Measurements from ENCODE around the gene CEMIP2.

CEMIP2 gene

DNA sequence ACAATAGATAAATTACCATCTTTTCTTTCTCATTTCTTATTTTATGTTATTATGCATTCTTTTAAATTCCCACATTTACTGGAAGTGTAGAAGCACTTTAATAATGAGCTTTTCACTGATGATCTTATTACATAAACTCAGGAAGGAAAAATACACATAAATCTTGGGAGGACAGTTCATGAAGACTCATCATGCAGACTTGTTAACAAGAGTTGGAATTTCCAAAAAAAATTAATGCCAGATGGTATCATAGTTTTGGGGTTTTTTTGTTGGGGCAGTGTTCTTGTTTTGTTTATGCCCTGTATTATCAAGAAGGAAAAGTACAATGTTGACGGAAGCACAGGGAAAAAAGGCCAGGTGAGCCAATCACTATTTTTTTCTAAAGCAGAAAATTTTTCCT, 35.1 kb downstream of the CEMIP2 start:
- Histone ChIP-seq H3K9me2 (replicated peaks; ENCODE audit: insufficient read depth, low read length) (no peaks in the 10 kb centered on the region), H3K27ac (ENCODE audit: low read depth, low read length) (no peak overlapping the region), H4K20me1 (ENCODE audit: low read depth, low read length) (no peaks in the 10 kb centered on the region), H3K79me2 (ENCODE audit: insufficient read depth, low read length) (no peaks in the 10 kb centered on the region), H3K9ac (ENCODE audit: low read length) (no peak overlapping the region), H3K36me3 (ENCODE audit: low read length) (no peaks in the 10 kb centered on the region), H3K4me2 (ENCODE audit: low read depth, low read length, poor library complexity, severe bottlenecking) (no peak overlapping the region), H2AFZ (ENCODE audit: low read depth, low read length, severe bottlenecking) (no peak overlapping the region), H3K9me3 (ENCODE audit: insufficient read depth, low read length) (no peaks in the 10 kb centered on the region), H3K4me3 (ENCODE audit: insufficient read depth, low read length, poor library complexity, severe bottlenecking) (no peak overlapping the region), H3F3A (ENCODE audit: insufficient read depth) (no peaks in the 10 kb centered on the region), H3K27me3 (ENCODE audit: low read length) (no peaks in the 10 kb centered on the region)
- TF ChIP-seq, protein P1, sequence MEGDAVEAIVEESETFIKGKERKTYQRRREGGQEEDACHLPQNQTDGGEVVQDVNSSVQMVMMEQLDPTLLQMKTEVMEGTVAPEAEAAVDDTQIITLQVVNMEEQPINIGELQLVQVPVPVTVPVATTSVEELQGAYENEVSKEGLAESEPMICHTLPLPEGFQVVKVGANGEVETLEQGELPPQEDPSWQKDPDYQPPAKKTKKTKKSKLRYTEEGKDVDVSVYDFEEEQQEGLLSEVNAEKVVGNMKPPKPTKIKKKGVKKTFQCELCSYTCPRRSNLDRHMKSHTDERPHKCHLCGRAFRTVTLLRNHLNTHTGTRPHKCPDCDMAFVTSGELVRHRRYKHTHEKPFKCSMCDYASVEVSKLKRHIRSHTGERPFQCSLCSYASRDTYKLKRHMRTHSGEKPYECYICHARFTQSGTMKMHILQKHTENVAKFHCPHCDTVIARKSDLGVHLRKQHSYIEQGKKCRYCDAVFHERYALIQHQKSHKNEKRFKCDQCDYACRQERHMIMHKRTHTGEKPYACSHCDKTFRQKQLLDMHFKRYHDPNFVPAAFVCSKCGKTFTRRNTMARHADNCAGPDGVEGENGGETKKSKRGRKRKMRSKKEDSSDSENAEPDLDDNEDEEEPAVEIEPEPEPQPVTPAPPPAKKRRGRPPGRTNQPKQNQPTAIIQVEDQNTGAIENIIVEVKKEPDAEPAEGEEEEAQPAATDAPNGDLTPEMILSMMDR (IDR thresholded peaks at IDR 0.05; ENCODE audit: insufficient read depth, low read length, poor library complexity, severe bottlenecking): no peak

DNA sequence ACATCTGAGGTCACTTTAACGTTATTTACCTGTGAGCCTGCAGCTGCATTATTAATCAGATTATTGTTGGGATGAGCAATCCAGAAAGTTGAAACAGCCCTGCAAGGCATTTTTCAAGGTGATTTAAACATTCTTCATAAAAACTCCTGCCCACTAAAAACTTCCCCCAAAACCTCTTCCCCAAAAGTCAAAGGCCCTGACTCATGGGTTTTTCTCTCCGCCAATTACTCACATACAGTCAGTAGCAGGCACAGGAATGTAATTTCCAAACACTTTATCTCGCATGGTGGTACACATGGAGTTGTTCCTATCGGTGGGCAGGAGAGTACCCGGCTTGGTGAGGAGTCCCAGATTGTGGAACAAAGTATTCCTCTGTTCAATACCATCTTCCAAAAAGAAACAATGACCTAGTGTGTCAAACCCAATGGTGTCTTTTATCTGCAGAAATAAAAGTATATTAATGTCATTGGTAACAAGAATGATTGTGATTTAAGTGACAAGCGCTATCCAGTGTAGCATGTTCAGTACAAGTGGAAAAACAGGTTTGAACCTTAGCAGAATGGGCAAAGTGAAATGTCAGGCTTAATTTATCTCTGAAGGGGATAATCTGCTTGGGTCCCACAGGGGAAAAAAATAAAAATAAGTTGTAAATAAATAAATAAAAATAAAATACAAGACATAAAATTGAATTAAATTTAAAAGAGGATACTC, 38.3 kb downstream of the CEMIP2 start:
- no peaks in the 10 kb centered on the region for H3K27me3 ChIP-seq (ENCODE audit: low read length)
- H3K9me2 ChIP-seq (replicated peaks; ENCODE audit: insufficient read depth, low read length): no peaks in the 10 kb centered on the region
- no peak overlapping the region for H3K9ac ChIP-seq (ENCODE audit: low read length)
- no peaks in the 10 kb centered on the region for H3F3A ChIP-seq (ENCODE audit: insufficient read depth)
- no peak overlapping the region for H3K4me2 ChIP-seq (ENCODE audit: low read depth, low read length, poor library complexity, severe bottlenecking)
- H3K9me3 ChIP-seq (ENCODE audit: insufficient read depth, low read length): no peaks in the 10 kb centered on the region
- no peaks in the 10 kb centered on the region for H3K36me3 ChIP-seq (ENCODE audit: low read length)
- H4K20me1 ChIP-seq (ENCODE audit: low read depth, low read length): no peaks in the 10 kb centered on the region
- no peak overlapping the region for H3K27ac ChIP-seq (ENCODE audit: low read depth, low read length)
- no peak overlapping the region for H2AFZ ChIP-seq (ENCODE audit: low read depth, low read length, severe bottlenecking)
- no peaks in the 10 kb centered on the region for H3K79me2 ChIP-seq (ENCODE audit: insufficient read depth, low read length)
- TF ChIP-seq EZH2phosphoT487 (conservative IDR thresholded peaks at IDR 0.05; ENCODE audit: low read length): no peak
- TF ChIP-seq, protein P1 (IDR thresholded peaks at IDR 0.05; ENCODE audit: insufficient read depth, low read length, poor library complexity, severe bottlenecking): no peak
- no peak overlapping the region for H3K4me3 ChIP-seq (ENCODE audit: insufficient read depth, low read length, poor library complexity, severe bottlenecking)

DNA sequence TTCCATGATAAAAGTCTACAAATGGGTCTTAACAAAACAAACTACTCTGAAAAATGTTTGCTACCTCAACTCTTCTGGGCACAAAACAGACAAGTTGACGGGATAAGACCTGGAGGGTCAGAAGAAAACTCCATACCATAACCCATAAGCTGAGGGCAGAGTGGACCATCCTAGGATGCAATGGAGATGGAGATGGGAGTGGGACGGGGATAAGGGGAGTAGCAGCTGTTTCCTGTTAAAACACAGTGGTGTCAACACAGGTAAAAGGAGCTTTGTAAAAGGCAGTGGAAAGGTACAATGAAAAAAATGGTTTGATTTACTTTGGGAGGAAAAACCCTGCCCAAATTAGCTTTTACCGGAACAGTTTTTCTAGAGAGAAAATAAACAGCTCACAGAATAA, 41.6 kb downstream of the CEMIP2 start:
- H3K4me3 ChIP-seq (ENCODE audit: insufficient read depth, low read length, poor library complexity, severe bottlenecking): no peak overlapping the region
- no peak overlapping the region for H3K4me2 ChIP-seq (ENCODE audit: low read depth, low read length, poor library complexity, severe bottlenecking)
- H4K20me1 ChIP-seq (ENCODE audit: low read depth, low read length): no peaks in the 10 kb centered on the region
- no peaks in the 10 kb centered on the region for H3K79me2 ChIP-seq (ENCODE audit: insufficient read depth, low read length)
- no peak overlapping the region for H3K27ac ChIP-seq (ENCODE audit: low read depth, low read length)
- no peaks in the 10 kb centered on the region for H3K9me3 ChIP-seq (ENCODE audit: insufficient read depth, low read length)
- H3K9me2 ChIP-seq (replicated peaks; ENCODE audit: insufficient read depth, low read length): no peaks in the 10 kb centered on the region
- TF ChIP-seq, protein P1 (IDR thresholded peaks at IDR 0.05; ENCODE audit: insufficient read depth, low read length, poor library complexity, severe bottlenecking): no peak
- no peak for TF ChIP-seq EZH2phosphoT487 (conservative IDR thresholded peaks at IDR 0.05; ENCODE audit: low read length)
- H3K27me3 ChIP-seq (ENCODE audit: low read length): no peaks in the 10 kb centered on the region
- no peak overlapping the region for H2AFZ ChIP-seq (ENCODE audit: low read depth, low read length, severe bottlenecking)
- H3K36me3 ChIP-seq (ENCODE audit: low read length): no peaks in the 10 kb centered on the region
- no peaks in the 10 kb centered on the region for H3F3A ChIP-seq (ENCODE audit: insufficient read depth)
- H3K9ac ChIP-seq (ENCODE audit: low read length): no peak overlapping the region

Measured in SU-DHL-6 (cell line).